ENCODE measurements around the gene EIF6. TPM values are rescaled to one million over a fixed set of nuclear protein-coding genes. Genes with fewer than 3 reads are reported as not detected.

Gene EIF6
- polyA plus RNA-seq, 1 donor from 2014 or later: 143 TPM

Other genes starting within 250 kb of the EIF6 start
- gene TRPC4AP, start 192.0 kb downstream of the EIF6 start, polyA plus RNA-seq: 85.9 and 93.0 TPM in 2 replicates
- 13.3 and 17.4 TPM in 2 replicates for gene EDEM2, start 137.4 kb downstream of the EIF6 start, polyA plus RNA-seq
- gene PROCR, start 112.7 kb downstream of the EIF6 start, polyA plus RNA-seq: 0.30 TPM in 1 of 2 replicates, not detected in the other
- gene MMP24, start 58.1 kb downstream of the EIF6 start, polyA plus RNA-seq: 57.4 and 68.9 TPM in 2 replicates
- 7.7 and 8.3 TPM in 2 replicates for gene MMP24OS, start 6.7 kb downstream of the EIF6 start, polyA plus RNA-seq
- not detected in 2 replicates for gene FAM83C, start 7.7 kb upstream of the EIF6 start, polyA plus RNA-seq
- 33.2 and 33.7 TPM in 2 replicates for gene UQCC1, start 127.2 kb upstream of the EIF6 start, polyA plus RNA-seq
- not detected in 2 replicates for gene GDF5, start 153.5 kb upstream of the EIF6 start, polyA plus RNA-seq
- gene CEP250, start 170.8 kb upstream of the EIF6 start, polyA plus RNA-seq: 22.0 and 25.8 TPM in 2 replicates
- gene C20orf173, start 244.9 kb upstream of the EIF6 start, polyA plus RNA-seq: not detected in 2 replicates

All from neural cell (in vitro differentiated cells).